ENCODE data around the gene GLI3.

- TF ChIP-seq CTCF (IDR thresholded peaks at IDR 0.05) (no peak), POLR2AphosphoS5 (IDR thresholded peaks at IDR 0.05; ENCODE audit: low read depth, low read length) (no peak), RAD21 (IDR thresholded peaks at IDR 0.05; ENCODE audit: low read length) (no peak), SMC3 (IDR thresholded peaks at IDR 0.05; ENCODE audit: low read depth, low read length) (no peak), ELF1 (IDR thresholded peaks at IDR 0.05) (no peak), MEF2A (IDR thresholded peaks at IDR 0.05; ENCODE audit: borderline replicate concordance, low read depth) (no peak), FOXM1 (IDR thresholded peaks at IDR 0.05; ENCODE audit: low read depth) (no peak), EP300 (IDR thresholded peaks at IDR 0.05; ENCODE audit: borderline replicate concordance in 1 of 2, low read depth in 1 of 2, low read length in 1 of 2) (no peak), GABPA (IDR thresholded peaks at IDR 0.05; ENCODE audit: low read depth) (no peak), EZH2phosphoT487 (IDR thresholded peaks at IDR 0.05; ENCODE audit: borderline replicate concordance, low read depth) (no peak)
- TF ChIP-seq, protein P1, sequence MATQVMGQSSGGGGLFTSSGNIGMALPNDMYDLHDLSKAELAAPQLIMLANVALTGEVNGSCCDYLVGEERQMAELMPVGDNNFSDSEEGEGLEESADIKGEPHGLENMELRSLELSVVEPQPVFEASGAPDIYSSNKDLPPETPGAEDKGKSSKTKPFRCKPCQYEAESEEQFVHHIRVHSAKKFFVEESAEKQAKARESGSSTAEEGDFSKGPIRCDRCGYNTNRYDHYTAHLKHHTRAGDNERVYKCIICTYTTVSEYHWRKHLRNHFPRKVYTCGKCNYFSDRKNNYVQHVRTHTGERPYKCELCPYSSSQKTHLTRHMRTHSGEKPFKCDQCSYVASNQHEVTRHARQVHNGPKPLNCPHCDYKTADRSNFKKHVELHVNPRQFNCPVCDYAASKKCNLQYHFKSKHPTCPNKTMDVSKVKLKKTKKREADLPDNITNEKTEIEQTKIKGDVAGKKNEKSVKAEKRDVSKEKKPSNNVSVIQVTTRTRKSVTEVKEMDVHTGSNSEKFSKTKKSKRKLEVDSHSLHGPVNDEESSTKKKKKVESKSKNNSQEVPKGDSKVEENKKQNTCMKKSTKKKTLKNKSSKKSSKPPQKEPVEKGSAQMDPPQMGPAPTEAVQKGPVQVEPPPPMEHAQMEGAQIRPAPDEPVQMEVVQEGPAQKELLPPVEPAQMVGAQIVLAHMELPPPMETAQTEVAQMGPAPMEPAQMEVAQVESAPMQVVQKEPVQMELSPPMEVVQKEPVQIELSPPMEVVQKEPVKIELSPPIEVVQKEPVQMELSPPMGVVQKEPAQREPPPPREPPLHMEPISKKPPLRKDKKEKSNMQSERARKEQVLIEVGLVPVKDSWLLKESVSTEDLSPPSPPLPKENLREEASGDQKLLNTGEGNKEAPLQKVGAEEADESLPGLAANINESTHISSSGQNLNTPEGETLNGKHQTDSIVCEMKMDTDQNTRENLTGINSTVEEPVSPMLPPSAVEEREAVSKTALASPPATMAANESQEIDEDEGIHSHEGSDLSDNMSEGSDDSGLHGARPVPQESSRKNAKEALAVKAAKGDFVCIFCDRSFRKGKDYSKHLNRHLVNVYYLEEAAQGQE (IDR thresholded peaks at IDR 0.05; ENCODE audit: low read depth, low read length): no peak
- TF ChIP-seq, protein P2, sequence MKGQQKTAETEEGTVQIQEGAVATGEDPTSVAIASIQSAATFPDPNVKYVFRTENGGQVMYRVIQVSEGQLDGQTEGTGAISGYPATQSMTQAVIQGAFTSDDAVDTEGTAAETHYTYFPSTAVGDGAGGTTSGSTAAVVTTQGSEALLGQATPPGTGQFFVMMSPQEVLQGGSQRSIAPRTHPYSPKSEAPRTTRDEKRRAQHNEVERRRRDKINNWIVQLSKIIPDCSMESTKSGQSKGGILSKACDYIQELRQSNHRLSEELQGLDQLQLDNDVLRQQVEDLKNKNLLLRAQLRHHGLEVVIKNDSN (IDR thresholded peaks at IDR 0.05; ENCODE audit: borderline replicate concordance, low read depth): no peak
Observed at GRCh38 chr7:42117201-42117600, 119.8 kb downstream of the GLI3 start.

Measured in SK-N-SH (cell line).